ENCODE results near the gene MBTD1. TPM values are rescaled to one million over a fixed set of nuclear protein-coding genes. Genes with fewer than 3 reads are reported as not detected.
A peak's percentile ranks its signal among the peaks of the same experiment; 100 is the strongest.

Gene MBTD1
- total RNA-seq, 6 experiments from 2014 or later: 3.6 to 5.1 (median 4.5) TPM

DNA sequence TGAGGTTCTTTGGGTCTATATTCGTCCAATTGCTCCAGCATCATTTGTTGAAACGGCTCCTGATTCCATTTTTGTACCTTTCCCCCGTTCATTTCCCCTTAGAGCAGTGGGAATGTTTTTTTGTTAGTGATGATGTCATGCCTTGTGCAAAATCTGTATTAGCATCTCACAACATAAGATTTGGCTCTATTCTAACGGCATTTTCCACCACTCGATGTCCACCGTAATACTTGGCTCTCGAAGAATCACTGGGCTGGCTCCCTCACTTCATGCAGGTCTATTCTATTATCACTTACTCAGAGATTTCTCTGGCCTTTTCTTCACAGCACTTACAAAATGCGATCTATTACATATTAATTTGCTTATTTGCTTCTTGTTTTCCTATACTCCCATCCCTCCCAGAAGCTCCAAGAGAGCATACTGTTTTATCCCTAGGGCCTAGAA, 107.1 kb downstream of the MBTD1 start:
- no peaks in the 10 kb centered on the region for H3K27me3 Mint-ChIP-seq (ENCODE audit: insufficient read depth)
- H3K27ac Mint-ChIP-seq: no peak overlapping the region
- no peaks in the 10 kb centered on the region for H3K9me3 Mint-ChIP-seq
- H3K36me3 Mint-ChIP-seq (ENCODE audit: low read depth): peaks cover 13% of the 10 kb centered on the region; the same call in 1 of the 2 replicates
- TF ChIP-seq, protein P1, sequence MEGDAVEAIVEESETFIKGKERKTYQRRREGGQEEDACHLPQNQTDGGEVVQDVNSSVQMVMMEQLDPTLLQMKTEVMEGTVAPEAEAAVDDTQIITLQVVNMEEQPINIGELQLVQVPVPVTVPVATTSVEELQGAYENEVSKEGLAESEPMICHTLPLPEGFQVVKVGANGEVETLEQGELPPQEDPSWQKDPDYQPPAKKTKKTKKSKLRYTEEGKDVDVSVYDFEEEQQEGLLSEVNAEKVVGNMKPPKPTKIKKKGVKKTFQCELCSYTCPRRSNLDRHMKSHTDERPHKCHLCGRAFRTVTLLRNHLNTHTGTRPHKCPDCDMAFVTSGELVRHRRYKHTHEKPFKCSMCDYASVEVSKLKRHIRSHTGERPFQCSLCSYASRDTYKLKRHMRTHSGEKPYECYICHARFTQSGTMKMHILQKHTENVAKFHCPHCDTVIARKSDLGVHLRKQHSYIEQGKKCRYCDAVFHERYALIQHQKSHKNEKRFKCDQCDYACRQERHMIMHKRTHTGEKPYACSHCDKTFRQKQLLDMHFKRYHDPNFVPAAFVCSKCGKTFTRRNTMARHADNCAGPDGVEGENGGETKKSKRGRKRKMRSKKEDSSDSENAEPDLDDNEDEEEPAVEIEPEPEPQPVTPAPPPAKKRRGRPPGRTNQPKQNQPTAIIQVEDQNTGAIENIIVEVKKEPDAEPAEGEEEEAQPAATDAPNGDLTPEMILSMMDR (IDR thresholded peaks at IDR 0.05): no peak
- no peak for DNase-seq
- H3K4me1 Mint-ChIP-seq (ENCODE audit: low read depth): peaks cover 23% of the 10 kb centered on the region
- no peak overlapping the region for H3K4me3 Mint-ChIP-seq

DNA sequence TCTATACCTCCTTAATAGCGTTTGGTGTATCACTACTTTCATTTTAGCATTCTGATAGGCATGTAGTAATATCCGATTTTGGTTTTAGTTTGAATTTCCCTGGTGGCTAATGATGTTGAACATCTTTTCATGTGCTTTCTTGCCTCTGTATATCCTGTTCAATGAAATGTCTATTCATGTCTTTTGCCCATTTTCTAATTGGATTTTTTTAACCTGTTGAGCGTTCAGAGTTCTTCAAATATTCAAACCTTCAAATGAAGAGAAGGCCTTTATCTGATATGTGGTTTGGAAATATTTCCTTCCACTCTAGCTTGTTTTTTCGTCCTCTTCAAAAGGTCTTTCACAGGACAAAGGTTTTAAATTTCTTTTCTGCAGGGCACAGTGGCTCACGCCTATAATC, 108.9 kb downstream of the MBTD1 start:
- Mint-ChIP-seq H3K4me3 (no peak overlapping the region), H3K27me3 (ENCODE audit: insufficient read depth) (no peaks in the 10 kb centered on the region), H3K9me3 (no peaks in the 10 kb centered on the region), H3K27ac (no peak overlapping the region), H3K4me1 (ENCODE audit: low read depth) (peaks cover 30% of the 10 kb centered on the region), H3K36me3 (ENCODE audit: low read depth) (peaks cover 5% of the 10 kb centered on the region; the same call in 1 of the 2 replicates)
- DNase-seq: no peak
- TF ChIP-seq, protein P1 (IDR thresholded peaks at IDR 0.05): no peak

DNA sequence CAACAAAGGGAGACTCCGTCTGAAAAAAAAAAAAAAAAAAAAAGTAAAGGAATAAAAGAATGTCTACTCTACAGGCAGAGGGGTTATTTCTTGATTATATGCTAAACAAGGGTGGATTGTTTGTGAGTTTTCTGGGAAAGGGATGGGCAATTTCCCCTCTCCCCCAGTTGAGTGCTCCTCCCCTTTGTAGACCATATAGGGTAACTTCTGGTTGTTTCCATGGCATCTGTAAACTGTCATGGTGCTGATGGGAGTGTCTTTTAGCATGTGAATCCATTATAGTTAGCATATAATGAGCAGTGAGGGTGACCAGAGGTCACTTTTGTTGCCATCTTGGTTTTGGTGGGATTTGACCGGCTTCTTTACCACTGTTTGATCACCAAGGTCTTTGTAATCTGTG, 110.7 kb downstream of the MBTD1 start:
- no peak for DNase-seq
- Mint-ChIP-seq H3K4me1 (ENCODE audit: low read depth) (peaks cover 19% of the 10 kb centered on the region), H3K4me3 (no peak overlapping the region), H3K9me3 (no peaks in the 10 kb centered on the region), H3K36me3 (ENCODE audit: low read depth) (no peaks in the 10 kb centered on the region), H3K27me3 (ENCODE audit: insufficient read depth) (no peaks in the 10 kb centered on the region), H3K27ac (no peak overlapping the region)
- TF ChIP-seq, protein P1 (IDR thresholded peaks at IDR 0.05): no peak

DNA sequence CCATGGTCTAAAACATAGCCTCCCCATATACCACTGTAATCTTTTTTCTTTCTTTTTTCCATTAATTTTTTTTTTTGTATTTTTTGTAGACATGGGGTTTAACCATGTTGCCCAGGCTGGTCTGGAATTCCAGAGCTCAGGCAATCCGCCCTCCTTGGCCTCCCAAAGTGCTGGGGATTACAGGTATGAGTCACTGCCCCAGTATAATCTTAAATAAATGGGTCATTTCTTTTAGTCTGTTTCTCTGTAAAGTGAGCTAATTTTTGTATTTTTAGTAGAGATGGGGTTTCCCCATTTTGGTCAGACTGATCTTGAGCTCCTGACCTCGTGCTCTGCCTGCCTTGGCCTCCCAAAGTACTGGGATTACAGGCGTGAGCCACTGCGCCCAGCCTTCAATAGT, 112.2 kb downstream of the MBTD1 start:
- no peak overlapping the region for H3K4me3 Mint-ChIP-seq
- peaks cover 19% of the 10 kb centered on the region for H3K4me1 Mint-ChIP-seq (ENCODE audit: low read depth)
- peak; percentile 15 for DNase-seq
- no peaks in the 10 kb centered on the region for H3K36me3 Mint-ChIP-seq (ENCODE audit: low read depth)
- H3K27me3 Mint-ChIP-seq (ENCODE audit: insufficient read depth): no peaks in the 10 kb centered on the region
- H3K27ac Mint-ChIP-seq: no peak overlapping the region; the same call in 1 of the 2 replicates
- no peaks in the 10 kb centered on the region for H3K9me3 Mint-ChIP-seq
- TF ChIP-seq, protein P1 (IDR thresholded peaks at IDR 0.05): no peak

DNA sequence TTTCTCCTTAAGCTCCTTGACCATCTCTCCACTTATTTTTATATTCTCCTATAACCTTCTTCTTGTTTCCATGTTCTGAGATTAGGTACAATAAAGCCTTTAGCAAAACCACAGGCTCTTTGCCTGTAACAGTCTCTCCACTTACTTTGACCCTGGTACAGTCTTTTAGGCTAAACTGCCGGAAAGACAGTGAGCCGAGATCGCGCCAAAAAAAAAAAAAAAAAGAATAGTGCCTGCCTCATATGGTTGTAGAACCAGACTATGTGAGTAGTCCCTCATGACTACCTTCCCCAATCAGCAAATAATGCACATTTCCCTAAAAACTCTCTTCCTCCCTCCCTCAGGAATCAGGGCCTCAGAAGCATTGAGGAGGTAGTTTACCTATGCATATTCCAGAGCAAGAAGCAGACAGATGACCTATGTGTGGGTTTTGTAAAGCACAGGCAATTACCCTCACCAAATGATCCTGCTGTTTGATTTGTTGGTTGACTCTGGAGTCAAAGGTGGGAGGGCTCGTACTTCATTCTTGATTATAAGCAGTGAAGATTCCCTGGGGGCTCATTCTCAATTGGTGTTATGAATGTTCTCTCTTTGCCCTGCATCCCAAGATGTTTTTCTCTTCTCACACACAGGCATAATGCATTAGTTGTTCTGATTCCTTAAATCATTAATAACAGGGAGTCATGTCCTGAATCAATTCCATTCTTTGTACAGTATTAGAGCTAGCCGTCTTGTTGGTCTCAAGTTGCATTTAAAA, 115.4 kb downstream of the MBTD1 start:
- Mint-ChIP-seq H3K4me3 (no peak overlapping the region), H3K27ac (no peak overlapping the region)

More for the DNA sequence above, 115.4 kb downstream of the MBTD1 start:
- TF ChIP-seq, protein P1 (IDR thresholded peaks at IDR 0.05): no peak
- DNase-seq: no peak
- Mint-ChIP-seq H3K9me3 (no peaks in the 10 kb centered on the region), H3K4me1 (ENCODE audit: low read depth) (peaks cover 19% of the 10 kb centered on the region), H3K36me3 (ENCODE audit: low read depth) (no peaks in the 10 kb centered on the region), H3K27me3 (ENCODE audit: insufficient read depth) (no peaks in the 10 kb centered on the region; the same call in 1 of the 2 replicates)

Data from HFFc6 (cell line).